ENCODE data around the gene POM121L2. TPM values are rescaled to one million over a fixed set of nuclear protein-coding genes. Genes with fewer than 3 reads are reported as not detected.

The POM121L2 gene
- total RNA-seq, 4 donors from 2014 or later = not detected

DNA sequence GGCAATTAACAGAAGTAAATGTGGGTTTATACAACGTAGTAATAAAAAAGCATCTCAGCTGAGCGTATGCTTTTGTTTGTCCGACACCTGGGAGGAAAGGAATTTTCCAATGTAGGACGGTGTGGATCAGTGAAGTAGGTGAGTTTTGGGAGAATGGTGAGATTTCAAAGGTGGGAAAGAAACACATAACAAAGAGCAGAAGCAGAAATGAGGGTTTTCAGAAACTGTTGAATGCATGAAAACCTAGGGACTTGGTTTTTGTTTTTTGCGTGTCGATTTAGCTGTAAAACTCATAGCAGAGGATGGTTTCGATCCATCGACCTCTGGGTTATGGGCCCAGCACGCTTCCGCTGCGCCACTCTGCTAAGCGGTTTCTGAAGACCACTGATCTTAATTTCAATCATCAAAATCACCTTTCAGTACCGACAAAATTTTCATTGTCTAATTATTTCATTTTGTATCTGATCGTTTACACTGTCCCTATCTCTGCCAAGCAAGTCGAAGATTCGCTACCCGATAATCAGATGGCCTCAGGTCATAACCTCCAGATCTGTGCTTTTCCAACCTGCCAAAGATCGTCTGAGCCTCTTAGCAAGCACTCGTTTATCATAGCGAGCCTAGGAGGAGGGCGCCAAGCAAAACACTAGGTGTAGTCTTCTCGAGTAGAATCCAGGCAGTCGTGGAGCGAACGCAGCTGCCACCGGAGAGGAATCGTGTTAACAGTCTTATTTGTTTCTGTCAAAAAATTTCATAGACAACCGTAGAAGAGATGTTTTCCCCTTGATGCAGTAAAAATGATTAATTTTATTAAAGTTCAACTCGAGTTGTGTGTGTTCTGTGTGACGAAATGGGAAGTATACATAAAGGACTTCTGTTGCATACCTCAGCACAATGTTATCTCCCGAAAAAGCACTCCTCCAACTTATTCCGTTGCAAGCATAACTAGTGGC lies 20.9 kb upstream of the POM121L2 start:
- TF ChIP-seq, protein P1, sequence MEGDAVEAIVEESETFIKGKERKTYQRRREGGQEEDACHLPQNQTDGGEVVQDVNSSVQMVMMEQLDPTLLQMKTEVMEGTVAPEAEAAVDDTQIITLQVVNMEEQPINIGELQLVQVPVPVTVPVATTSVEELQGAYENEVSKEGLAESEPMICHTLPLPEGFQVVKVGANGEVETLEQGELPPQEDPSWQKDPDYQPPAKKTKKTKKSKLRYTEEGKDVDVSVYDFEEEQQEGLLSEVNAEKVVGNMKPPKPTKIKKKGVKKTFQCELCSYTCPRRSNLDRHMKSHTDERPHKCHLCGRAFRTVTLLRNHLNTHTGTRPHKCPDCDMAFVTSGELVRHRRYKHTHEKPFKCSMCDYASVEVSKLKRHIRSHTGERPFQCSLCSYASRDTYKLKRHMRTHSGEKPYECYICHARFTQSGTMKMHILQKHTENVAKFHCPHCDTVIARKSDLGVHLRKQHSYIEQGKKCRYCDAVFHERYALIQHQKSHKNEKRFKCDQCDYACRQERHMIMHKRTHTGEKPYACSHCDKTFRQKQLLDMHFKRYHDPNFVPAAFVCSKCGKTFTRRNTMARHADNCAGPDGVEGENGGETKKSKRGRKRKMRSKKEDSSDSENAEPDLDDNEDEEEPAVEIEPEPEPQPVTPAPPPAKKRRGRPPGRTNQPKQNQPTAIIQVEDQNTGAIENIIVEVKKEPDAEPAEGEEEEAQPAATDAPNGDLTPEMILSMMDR (IDR thresholded peaks at IDR 0.05) = no peak
- ATAC-seq (ENCODE audit: low FRiP score) (no peak), DNase-seq (ENCODE audit: low spot score) (no peak)

DNA sequence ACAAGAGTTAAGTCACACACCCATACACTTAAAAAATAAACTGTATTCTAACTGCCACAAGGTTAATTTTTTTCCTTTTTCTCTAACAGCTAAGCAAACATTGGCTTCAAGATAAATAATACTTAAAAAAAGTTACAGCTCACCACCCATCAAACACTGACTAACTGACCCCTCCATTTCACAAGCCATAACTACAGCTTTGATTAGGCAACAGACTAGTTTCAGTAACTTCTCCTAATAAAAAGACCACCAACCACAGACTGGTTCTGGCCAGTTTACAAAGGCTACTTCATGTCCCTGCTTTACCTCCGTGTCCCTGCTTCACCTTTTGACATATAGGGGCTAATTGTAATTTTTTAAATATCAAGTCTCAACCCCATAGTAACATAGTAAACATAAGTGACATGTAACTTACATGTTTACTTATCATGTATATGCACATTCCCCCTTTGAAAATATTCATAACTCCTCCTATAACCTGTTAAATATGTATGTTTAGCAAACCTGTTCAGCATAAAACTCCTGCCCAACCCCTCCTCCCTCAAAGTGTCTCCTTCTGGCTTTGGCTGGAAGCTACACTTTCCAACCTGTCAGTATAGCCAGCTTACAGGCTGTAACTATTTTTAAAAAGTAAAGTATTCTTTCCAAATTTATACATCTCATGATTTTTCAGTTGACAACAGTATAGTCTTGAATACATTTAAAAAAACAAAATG lies 15.1 kb upstream of the POM121L2 start:
- ATAC-seq (ENCODE audit: low FRiP score) (no peak), DNase-seq (ENCODE audit: low spot score) (no peak)
- TF ChIP-seq, protein P1 (IDR thresholded peaks at IDR 0.05) = no peak

DNA sequence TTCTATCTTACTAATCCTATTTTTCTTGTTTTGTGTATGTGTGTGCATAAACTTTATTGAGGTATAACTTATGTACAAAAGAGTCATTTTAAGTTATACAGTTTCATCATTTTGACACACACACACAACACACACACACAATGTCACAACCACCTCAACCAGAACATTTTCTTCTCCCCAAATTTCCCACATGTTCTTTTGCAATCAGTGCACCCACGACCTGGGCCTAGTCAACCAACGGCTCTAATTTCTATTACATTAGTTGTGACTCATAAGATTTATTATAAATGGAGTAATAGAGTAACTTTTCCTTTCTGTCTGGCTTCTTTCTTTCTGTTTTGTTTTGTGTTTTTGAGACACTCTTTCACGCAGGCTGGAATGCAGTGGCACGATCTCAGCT lies 9.8 kb upstream of the POM121L2 start:
- DNase-seq (ENCODE audit: low spot score) (no peak), ATAC-seq (ENCODE audit: low FRiP score) (no peak)
- TF ChIP-seq, protein P1 (IDR thresholded peaks at IDR 0.05) = no peak

DNA sequence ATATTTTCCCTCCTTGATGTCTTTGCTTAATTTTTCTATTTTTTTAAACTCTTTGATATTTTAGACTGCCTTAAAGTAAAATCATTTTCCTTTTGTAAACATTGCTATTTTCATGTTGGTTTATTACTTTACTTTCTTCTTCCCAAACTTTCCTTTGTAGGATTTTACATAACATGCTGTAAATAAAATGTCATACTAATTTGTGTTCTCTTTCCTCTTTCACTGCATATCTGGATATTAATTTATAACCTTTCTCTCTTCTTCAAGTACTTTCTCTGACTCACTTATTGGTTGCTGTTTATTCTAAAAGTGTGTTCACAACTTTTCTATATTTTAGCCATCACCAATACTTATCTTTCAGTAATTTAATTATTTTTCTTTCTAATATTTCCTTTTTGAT lies 9.3 kb upstream of the POM121L2 start:
- TF ChIP-seq, protein P1 (IDR thresholded peaks at IDR 0.05) = no peak
- ATAC-seq (ENCODE audit: low FRiP score) (no peak), DNase-seq (ENCODE audit: low spot score) (no peak)

DNA sequence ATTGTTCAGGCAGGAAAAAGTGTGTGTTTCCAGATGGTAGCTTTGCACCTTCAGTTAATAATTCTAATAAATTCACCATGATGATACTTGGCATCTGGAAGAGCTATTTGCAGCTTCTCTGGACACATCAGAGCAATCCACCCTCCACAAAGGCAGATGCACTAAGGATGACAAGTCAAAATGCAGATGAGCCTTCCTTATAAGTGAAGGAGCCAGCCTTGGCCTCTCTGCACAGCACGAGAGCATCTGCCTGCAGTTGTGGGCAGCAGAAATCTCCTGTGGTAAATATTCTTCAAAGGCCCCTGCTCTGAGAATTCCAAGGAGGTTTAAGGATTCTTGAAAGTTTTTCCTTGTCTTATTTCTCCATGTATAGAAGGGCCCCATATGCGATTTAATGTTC lies 6.9 kb upstream of the POM121L2 start:
- ATAC-seq (ENCODE audit: low FRiP score) (no peak), DNase-seq (ENCODE audit: low spot score) (no peak)
- TF ChIP-seq, protein P1 (IDR thresholded peaks at IDR 0.05) = no peak

DNA sequence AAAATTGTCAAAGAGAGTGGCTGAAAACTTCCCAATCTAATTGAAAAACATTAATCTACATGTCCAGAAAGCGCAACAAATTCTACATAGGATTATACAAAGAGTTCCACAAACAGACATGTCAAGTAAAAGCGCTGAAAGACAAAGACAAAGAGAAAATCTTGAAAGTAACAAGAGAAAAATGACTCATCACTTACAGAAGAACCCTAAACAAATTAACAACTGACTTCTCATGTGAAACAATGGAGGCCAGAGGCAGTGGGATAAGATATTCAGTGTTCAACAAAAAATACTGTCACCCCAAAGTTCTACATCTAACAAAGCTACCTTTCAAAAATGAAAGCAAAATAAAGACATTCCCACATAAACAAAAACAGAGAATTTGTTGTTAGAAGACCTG lies 2.0 kb upstream of the POM121L2 start:
- TF ChIP-seq, protein P1 (IDR thresholded peaks at IDR 0.05) = no peak
- ATAC-seq (ENCODE audit: low FRiP score) = no peak
- DNase-seq (ENCODE audit: low spot score) = no peak

All from omental fat pad (tissue), 4 donors.